Endothelial cell of umbilical vein (primary cell): ENCODE data around the gene ETV6. TPM values are rescaled to one million over a fixed set of nuclear protein-coding genes. Genes with fewer than 3 reads are reported as not detected.

Experiments used
- BruUV-seq: library from RNA; stranded (reverse); fragments of 400-500 nt; replicated peaks from 2 replicates; lab custom pipeline; 2021; lab: Mats Ljungman, UMichigan
- CTCF ChIA-PET: fragments of 300-600, 350-600 bp; sonication (Branson Sonifier 250); formaldehyde crosslinking; loops from one replicate; lab custom pipeline; 2021; ENCODE audit warnings: antibody characterized with exemption, inconsistent platforms; lab: Charles Lee
- POLR2A ChIA-PET: fragments of 300-600, 350-600 bp; sonication (Branson Sonifier 250); formaldehyde crosslinking; loops from one replicate; lab custom pipeline; 2021; ENCODE audit warnings: antibody characterized with exemption, inconsistent platforms; lab: Charles Lee
- DNase-seq: peaks from one replicate; pipeline ENCODE4 v3.0.0-alpha.2; 2011; ENCODE audit warnings: low read depth, low spot score
- FAIRE-seq: peaks from 2 replicates; lab custom pipeline; 2011; peaks lifted over from hg19 to GRCh38; lab: Jason Lieb, UNC
- H2AFZ ChIP-seq: 2 replicates; pipeline ENCODE4 v1.6.0; 2012; ENCODE audit warnings: low read depth, low read length, control low read depth, inconsistent platforms
- H3K27ac ChIP-seq: 2 replicates; pipeline ENCODE4 v1.5.1; 2011; ENCODE audit warnings: low read depth, mild to moderate bottlenecking, control low read depth, low read length, moderate library complexity; ENCODE audit not compliant: insufficient read depth
- H3K27me3 ChIP-seq, 2 experiments: 2 replicates each; pipeline versions ENCODE4 v1.6.0 to v1.6.1; 2011; ENCODE audit warnings: low read length in 2 of 2, mixed read lengths in 1 of 2; ENCODE audit not compliant: control insufficient read depth in 2 of 2, insufficient read depth in 2 of 2
- H3K36me3 ChIP-seq, 2 experiments: 2 replicates in 1 of 2; 3 replicates in 1 of 2; pipeline ENCODE4 v1.5.1; 2011; ENCODE audit warnings: low read length in 2 of 2, mild to moderate bottlenecking in 1 of 2, moderate library complexity in 1 of 2; ENCODE audit not compliant: control insufficient read depth in 2 of 2, insufficient read depth in 2 of 2; ENCODE audit errors: extremely low read depth in 1 of 2
- H3K4me1 ChIP-seq: 3 replicates; pipeline ENCODE4 v1.5.1; 2011; ENCODE audit warnings: mild to moderate bottlenecking, low read length; ENCODE audit not compliant: control insufficient read depth, insufficient read depth; ENCODE audit errors: extremely low read depth
- H3K4me2 ChIP-seq: 2 replicates; pipeline ENCODE4 v1.6.1; 2011; ENCODE audit warnings: low read length, control low read depth, mixed read lengths; ENCODE audit not compliant: insufficient read depth
- H3K4me3 ChIP-seq, 3 experiments: fragments of 200-600 bp in 1 of 3; sonication (generic), shearing (Covaris generic) in 1 of 3; replicated peaks in 1 of 3; 2 replicates each; pipeline ENCODE4 v1.5.1; 2011 to 2016; ENCODE audit warnings: control low read depth in 3 of 3, low read length in 3 of 3, mild to moderate bottlenecking in 2 of 3, inconsistent platforms in 1 of 3, low read depth in 1 of 3, moderate library complexity in 1 of 3; ENCODE audit not compliant: insufficient read depth in 1 of 3
- H3K79me2 ChIP-seq: 2 replicates; pipeline ENCODE4 v1.6.0; 2012; ENCODE audit warnings: low read length, inconsistent platforms; ENCODE audit not compliant: control insufficient read depth, insufficient read depth
- H3K9ac ChIP-seq: replicated peaks from 2 replicates; pipeline ENCODE3; 2011; ENCODE audit warnings: low read length, control low read depth; ENCODE audit not compliant: insufficient read depth; ENCODE audit errors: extremely low read depth
- H3K9me1 ChIP-seq: replicated peaks from 3 replicates; pipeline ENCODE4 v1.6.0; 2011; ENCODE audit warnings: mild to moderate bottlenecking, low read length; ENCODE audit not compliant: control insufficient read depth, insufficient read depth; ENCODE audit errors: extremely low read depth
- H3K9me3 ChIP-seq: replicated peaks from 2 replicates; pipeline ENCODE4 v1.5.1; 2012; ENCODE audit warnings: low read length, inconsistent platforms; ENCODE audit not compliant: control insufficient read depth, insufficient read depth
- H4K20me1 ChIP-seq: replicated peaks from 2 replicates; pipeline ENCODE3; 2011; ENCODE audit warnings: mild to moderate bottlenecking, low read length; ENCODE audit not compliant: control insufficient read depth, insufficient read depth; ENCODE audit errors: extremely low read depth
- CTCF ChIP-seq, 2 donors: IDR thresholded peaks; 1 replicate in 1 of 2; 2 replicates in 1 of 2; pipeline ENCODE4 v1.5.1; 2011; ENCODE audit warnings: low read length in 2 of 2, mild to moderate bottlenecking in 2 of 2, moderate library complexity in 2 of 2, control low read depth in 1 of 2, inconsistent platforms in 1 of 2, low read depth in 1 of 2; ENCODE audit not compliant: insufficient read depth in 1 of 2; ENCODE audit errors: extremely low read depth in 1 of 2
- FOS ChIP-seq: IDR thresholded peaks from 2 replicates; pipeline ENCODE4 v1.6.1; 2011; ENCODE audit warnings: mild to moderate bottlenecking, low read length, moderate library complexity, borderline replicate concordance; ENCODE audit not compliant: insufficient read depth
- JUN ChIP-seq: IDR thresholded peaks from 2 replicates; pipeline ENCODE4 v1.6.1; 2011; ENCODE audit warnings: borderline replicate concordance, low read depth; ENCODE audit not compliant: insufficient read length, insufficient read depth
- MAX ChIP-seq: IDR thresholded peaks from 2 replicates; pipeline ENCODE4 v1.6.1; 2011; ENCODE audit not compliant: insufficient read depth, insufficient read length
- MYC ChIP-seq: IDR thresholded peaks from one replicate; pipeline ENCODE4 v1.6.1; 2011; ENCODE audit warnings: mild to moderate bottlenecking, low read depth, low read length
- POLR2A ChIP-seq: IDR thresholded peaks from 2 replicates; pipeline ENCODE4 v1.6.1; 2012; ENCODE audit warnings: low read depth, mild to moderate bottlenecking, control low read depth, low read length
- POLR2AphosphoS5 ChIP-seq: IDR thresholded peaks from 2 replicates; pipeline ENCODE4 v1.6.1; 2012; ENCODE audit warnings: low read depth, mild to moderate bottlenecking, control low read depth, low read length, moderate library complexity; ENCODE audit not compliant: insufficient read depth
- dilution Hi-C: fragments of 300-500 bp; cut with MboI; formaldehyde crosslinking; loops from one replicate; pipeline ENCODE4 v1.15.0; 2019; ENCODE audit warnings: low sequenced_read_pairs; ENCODE audit not compliant: extremely low pct_ligation_motif_present
- intact Hi-C: fragments of 100-400 bp; cut with micrococcal nuclease; formaldehyde crosslinking; loops from one replicate; pipeline ENCODE4 v1.10.0; 2022
- polyA plus RNA-seq, 4 experiments: library from polyadenylated mRNA; depleted of rRNA in 3 of 4; stranded (reverse) in 3 of 4; unstranded in 1 of 4; fragments of >200 nt; gene quantifications; 2 replicates each; pipeline versions ENCODE4 v1.2.1 to v1.2.3, GENCODE V29; 2011 to 2012; ENCODE audit warnings: missing spikeins in 1 of 4
- total RNA-seq: library from RNA; stranded (reverse); gene quantifications from 2 replicates; pipeline ENCODE4 v1.2.3, GENCODE V29; 2021

The ETV6 gene
- total and polyA plus RNA-seq, 2 donors (not counting 3 experiments of a cell fraction or from before 2014, with no cell fraction given) = 15.9 to 57.1 TPM

- Histone ChIP-seq H3K36me3 (peaks cover 0 to 8% of the 10 kb centered on the region in 2 experiments), H3K4me2 (no peak overlapping the region), H2AFZ (no peak overlapping the region), H3K9ac (no peak overlapping the region), H3K9me3 (no peaks in the 10 kb centered on the region), H4K20me1 (no peaks in the 10 kb centered on the region), H3K79me2 (peaks cover 73% of the 10 kb centered on the region), H3K27ac (no peak overlapping the region), H3K27me3 (no peaks in the 10 kb centered on the region), H3K9me1 (no peaks in the 10 kb centered on the region), H3K4me1 (peaks cover 6% of the 10 kb centered on the region), H3K4me3 (no peak overlapping the region)
- no TSS peak for BruUV-seq
- ChIA-PET POLR2A (no interaction called here), CTCF (no interaction called here)
- FAIRE-seq (no peak), DNase-seq (no peak)
- TF ChIP-seq POLR2A = no peak
- no peak for TF ChIP-seq FOS
- TF ChIP-seq CTCF (IDR thresholded peaks at IDR 0.05; ENCODE audit: extremely low read depth in 1 of 2, insufficient read depth in 1 of 2, low read depth in 1 of 2, low read length in 2 of 2) = no peak
- dilution Hi-C loops (no loop called here), intact Hi-C loops (no loop called here)
Observed at GRCh38 chr12:11709513-11709912, 60.0 kb downstream of the ETV6 start.

GRCh38 chr12:11710431-11710830 lies 61.0 kb downstream of the ETV6 start:
- H3K27me3 ChIP-seq = no peaks in the 10 kb centered on the region
- H3K4me2 ChIP-seq = no peak overlapping the region
- H3K9ac ChIP-seq = no peak overlapping the region
- no TSS peak for BruUV-seq
- dilution Hi-C loops (no loop called here), intact Hi-C loops (no loop called here)
- H3K36me3 ChIP-seq = peaks cover 0 to 8% of the 10 kb centered on the region in 2 experiments
- peaks cover 2% of the 10 kb centered on the region for H3K4me1 ChIP-seq
- ChIA-PET POLR2A (no interaction called here), CTCF (interaction anchor here (1.4 kb wide), 1 partner anchor 11 kb away, joined by 3 read pairs; no protein-coding TSS in a partner anchor)
- DNase-seq = no peak
- no peak for TF ChIP-seq CTCF (IDR thresholded peaks at IDR 0.05; ENCODE audit: extremely low read depth in 1 of 2, insufficient read depth in 1 of 2, low read depth in 1 of 2, low read length in 2 of 2)
- TF ChIP-seq POLR2A = no peak
- no peak for TF ChIP-seq POLR2AphosphoS5
- no peak for TF ChIP-seq MAX
- TF ChIP-seq MYC = no peak
- TF ChIP-seq JUN = no peak
- no peak for FAIRE-seq
- no peaks in the 10 kb centered on the region for H3K9me1 ChIP-seq
- H4K20me1 ChIP-seq = no peaks in the 10 kb centered on the region
- peaks cover 78% of the 10 kb centered on the region for H3K79me2 ChIP-seq
- no peak overlapping the region for H3K27ac ChIP-seq
- no peak overlapping the region for H3K4me3 ChIP-seq
- H3K9me3 ChIP-seq = no peaks in the 10 kb centered on the region
- no peak overlapping the region for H2AFZ ChIP-seq
